ENCODE data around the gene SRSF3. TPM values are rescaled to one million over a fixed set of nuclear protein-coding genes. Genes with fewer than 3 reads are reported as not detected.
"Not testable (repeated sequence)": the region's sequence is repeated elsewhere in the genome, so short reads cannot be mapped to it uniquely, and the experiment has no call there.

Gene SRSF3
- total RNA-seq, 2 donors from 2014 or later: 197 to 431 TPM

- peaks cover 71 to 86% of the 10 kb centered on the region in 2 donors for H3K36me3 Mint-ChIP-seq
- no peak for DNase-seq (ENCODE audit: low spot score in 2 of 2)
- peak overlapping the region; percentile 52 to 100 for H3K27ac Mint-ChIP-seq
- no peak for ATAC-seq
- no peaks in the 10 kb centered on the region for H3K9me3 Mint-ChIP-seq
Measured at GRCh38 chr6:36597775-36598174, 3.6 kb downstream of the SRSF3 start.

GRCh38 chr6:36598326-36598725 is 4.2 kb downstream of the SRSF3 start:
- peaks cover 71 to 91% of the 10 kb centered on the region in 2 donors for H3K36me3 Mint-ChIP-seq
- peak overlapping the region; percentile 52 to 100 for H3K27ac Mint-ChIP-seq
- no peak for ATAC-seq
- H3K9me3 Mint-ChIP-seq: no peaks in the 10 kb centered on the region
- DNase-seq (ENCODE audit: low spot score in 2 of 2): no peak

GRCh38 chr6:36598739-36599318 is 4.7 kb downstream of the SRSF3 start:
- DNase-seq (ENCODE audit: low spot score in 2 of 2) (no peak), ATAC-seq (no peak)
- Mint-ChIP-seq H3K27ac (peak overlapping the region; percentile 52 to 100), H3K36me3 (peaks cover 71 to 96% of the 10 kb centered on the region in 2 donors), H3K9me3 (no peaks in the 10 kb centered on the region)

- ATAC-seq: peak; percentile 63 to 74
- peak in 1 of 2 donors; percentile 66 for DNase-seq (ENCODE audit: low spot score in 2 of 2)
- peak overlapping the region; percentile 52 to 100 for H3K27ac Mint-ChIP-seq
- peaks cover 66 to 96% of the 10 kb centered on the region in 2 donors for H3K36me3 Mint-ChIP-seq
- no peaks in the 10 kb centered on the region for H3K9me3 Mint-ChIP-seq
Measured at GRCh38 chr6:36599791-36600209, 5.6 kb downstream of the SRSF3 start.

- DNase-seq (ENCODE audit: low spot score in 2 of 2): no peak
- ATAC-seq: no peak
- Mint-ChIP-seq H3K27ac (peak overlapping the region; percentile 52 to 92), H3K9me3 (no peaks in the 10 kb centered on the region), H3K36me3 (peaks cover 63 to 96% of the 10 kb centered on the region in 2 donors)
Measured at GRCh38 chr6:36600564-36601146, 6.5 kb downstream of the SRSF3 start.

GRCh38 chr6:36601818-36602217 is 7.7 kb downstream of the SRSF3 start:
- Mint-ChIP-seq H3K27ac (peak overlapping the region in 1 of 2 donors; percentile 92), H3K36me3 (peaks cover 55 to 90% of the 10 kb centered on the region in 2 donors)
- not testable (repeated sequence) for DNase-seq (ENCODE audit: low spot score in 2 of 2); ATAC-seq; H3K9me3 Mint-ChIP-seq

GRCh38 chr6:36603222-36604089 is 9.3 kb downstream of the SRSF3 start:
- H3K27ac Mint-ChIP-seq: peak overlapping the region in 1 of 2 donors; percentile 23
- no peak for DNase-seq (ENCODE audit: low spot score in 2 of 2)
- no peak for ATAC-seq
- H3K36me3 Mint-ChIP-seq: peaks cover 52 to 83% of the 10 kb centered on the region in 2 donors
- no peaks in the 10 kb centered on the region for H3K9me3 Mint-ChIP-seq

- no peak for ATAC-seq
Measured at GRCh38 chr6:36604090-36605060, 10.2 kb downstream of the SRSF3 start.

GRCh38 chr6:36605143-36605542 is 11.0 kb downstream of the SRSF3 start:
- peak overlapping the region; percentile 23 to 93 for H3K27ac Mint-ChIP-seq
- DNase-seq (ENCODE audit: low spot score in 2 of 2) (peak in 1 of 2 donors; percentile 37), ATAC-seq (peak in 1 of 2 donors; percentile 42)
- peaks cover 44 to 72% of the 10 kb centered on the region in 2 donors for H3K36me3 Mint-ChIP-seq
- H3K9me3 Mint-ChIP-seq: no peaks in the 10 kb centered on the region

More at GRCh38 chr6:36604090-36605060, 10.2 kb downstream of the SRSF3 start:
- DNase-seq (ENCODE audit: low spot score in 2 of 2): no peak
- Mint-ChIP-seq H3K27ac (peak overlapping the region; percentile 23 to 72), H3K9me3 (no peaks in the 10 kb centered on the region), H3K36me3 (peaks cover 48 to 74% of the 10 kb centered on the region in 2 donors)

GRCh38 chr6:36605560-36606391 is 11.6 kb downstream of the SRSF3 start:
- ATAC-seq: no peak
- DNase-seq (ENCODE audit: low spot score in 2 of 2): no peak
- peaks cover 40 to 66% of the 10 kb centered on the region in 2 donors for H3K36me3 Mint-ChIP-seq
- peak overlapping the region; percentile 23 to 93 for H3K27ac Mint-ChIP-seq
- no peaks in the 10 kb centered on the region for H3K9me3 Mint-ChIP-seq

- DNase-seq (ENCODE audit: low spot score in 2 of 2); ATAC-seq; H3K9me3 Mint-ChIP-seq: not testable (repeated sequence)
- peaks cover 35 to 51% of the 10 kb centered on the region in 2 donors for H3K36me3 Mint-ChIP-seq
- H3K27ac Mint-ChIP-seq: peak overlapping the region; percentile 83 to 89
Measured at GRCh38 chr6:36607305-36607682, 13.1 kb downstream of the SRSF3 start.

GRCh38 chr6:36607683-36608386 is 13.7 kb downstream of the SRSF3 start:
- H3K36me3 Mint-ChIP-seq: peaks cover 35 to 49% of the 10 kb centered on the region in 2 donors
- H3K9me3 Mint-ChIP-seq: no peaks in the 10 kb centered on the region
- DNase-seq (ENCODE audit: low spot score in 2 of 2) (no peak), ATAC-seq (no peak)
- H3K27ac Mint-ChIP-seq: peak overlapping the region; percentile 83 to 89

GRCh38 chr6:36608788-36609563 is 14.8 kb downstream of the SRSF3 start:
- Mint-ChIP-seq H3K9me3 (no peaks in the 10 kb centered on the region), H3K27ac (peak overlapping the region; percentile 23 to 83), H3K36me3 (peaks cover 35 to 38% of the 10 kb centered on the region in 2 donors)
- ATAC-seq (peak in 1 of 2 donors; percentile 18), DNase-seq (ENCODE audit: low spot score in 2 of 2) (no peak)

GRCh38 chr6:36609582-36609981 is 15.4 kb downstream of the SRSF3 start:
- ATAC-seq: peak in 1 of 2 donors; percentile 17
- Mint-ChIP-seq H3K36me3 (peaks cover 31 to 32% of the 10 kb centered on the region in 2 donors), H3K9me3 (no peaks in the 10 kb centered on the region)

More at GRCh38 chr6:36609582-36609981, 15.4 kb downstream of the SRSF3 start:
- no peak for DNase-seq (ENCODE audit: low spot score in 2 of 2)
- peak overlapping the region; percentile 73 to 83 for H3K27ac Mint-ChIP-seq

All from activated naive CD4-positive, alpha-beta T cell treated with anti-CD3 and anti-CD28 coated beads, Interleukin-2, amount 50 U/mL, for 72 hours (primary cell).